Measurements from ENCODE around the gene DIAPH2. TPM values are rescaled to one million over a fixed set of nuclear protein-coding genes. Genes with fewer than 3 reads are reported as not detected.

Gene DIAPH2
- total RNA-seq, 1 donor from 2014 or later: 12.3 TPM

DNA sequence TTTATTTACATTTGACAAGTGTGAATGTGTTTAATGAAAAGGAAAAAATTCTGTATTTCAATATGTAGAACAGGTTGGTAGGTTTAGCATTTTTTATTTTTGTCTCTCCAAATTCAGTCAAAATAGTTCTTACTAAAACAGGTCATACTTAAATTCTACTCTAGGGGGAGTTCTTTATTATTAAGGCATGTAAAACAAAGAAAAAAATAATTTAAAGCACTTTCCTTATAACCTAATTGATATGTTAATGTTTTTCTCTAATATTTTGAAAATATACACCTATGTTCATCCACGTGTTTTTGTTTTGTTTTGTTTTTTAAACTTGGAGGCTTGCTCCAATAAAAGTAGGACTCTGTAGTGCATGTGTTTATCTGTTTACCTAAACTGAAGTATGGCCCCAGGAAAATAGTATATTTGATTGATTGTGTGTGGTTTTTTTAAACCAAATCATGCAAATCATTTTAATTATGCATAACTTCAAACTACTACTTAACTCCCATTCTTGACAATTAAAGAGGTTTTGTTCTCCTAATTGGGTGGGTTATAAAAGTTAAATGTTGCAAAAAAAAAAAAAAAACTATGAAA, 761.7 kb downstream of the DIAPH2 start:
- TF ChIP-seq, protein P1, sequence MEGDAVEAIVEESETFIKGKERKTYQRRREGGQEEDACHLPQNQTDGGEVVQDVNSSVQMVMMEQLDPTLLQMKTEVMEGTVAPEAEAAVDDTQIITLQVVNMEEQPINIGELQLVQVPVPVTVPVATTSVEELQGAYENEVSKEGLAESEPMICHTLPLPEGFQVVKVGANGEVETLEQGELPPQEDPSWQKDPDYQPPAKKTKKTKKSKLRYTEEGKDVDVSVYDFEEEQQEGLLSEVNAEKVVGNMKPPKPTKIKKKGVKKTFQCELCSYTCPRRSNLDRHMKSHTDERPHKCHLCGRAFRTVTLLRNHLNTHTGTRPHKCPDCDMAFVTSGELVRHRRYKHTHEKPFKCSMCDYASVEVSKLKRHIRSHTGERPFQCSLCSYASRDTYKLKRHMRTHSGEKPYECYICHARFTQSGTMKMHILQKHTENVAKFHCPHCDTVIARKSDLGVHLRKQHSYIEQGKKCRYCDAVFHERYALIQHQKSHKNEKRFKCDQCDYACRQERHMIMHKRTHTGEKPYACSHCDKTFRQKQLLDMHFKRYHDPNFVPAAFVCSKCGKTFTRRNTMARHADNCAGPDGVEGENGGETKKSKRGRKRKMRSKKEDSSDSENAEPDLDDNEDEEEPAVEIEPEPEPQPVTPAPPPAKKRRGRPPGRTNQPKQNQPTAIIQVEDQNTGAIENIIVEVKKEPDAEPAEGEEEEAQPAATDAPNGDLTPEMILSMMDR (IDR thresholded peaks at IDR 0.05; ENCODE audit: insufficient read depth, low read length, poor library complexity, severe bottlenecking): peak; percentile 18
- Histone ChIP-seq H3K4me3 (ENCODE audit: low read depth, low read length) (no peak overlapping the region), H3K36me3 (ENCODE audit: control insufficient read depth, insufficient read depth, low read length) (no peaks in the 10 kb centered on the region), H3K27me3 (ENCODE audit: control insufficient read depth, insufficient read depth, low read length) (no peaks in the 10 kb centered on the region)
- DNase-seq (ENCODE audit: low read depth): no peak

DNA sequence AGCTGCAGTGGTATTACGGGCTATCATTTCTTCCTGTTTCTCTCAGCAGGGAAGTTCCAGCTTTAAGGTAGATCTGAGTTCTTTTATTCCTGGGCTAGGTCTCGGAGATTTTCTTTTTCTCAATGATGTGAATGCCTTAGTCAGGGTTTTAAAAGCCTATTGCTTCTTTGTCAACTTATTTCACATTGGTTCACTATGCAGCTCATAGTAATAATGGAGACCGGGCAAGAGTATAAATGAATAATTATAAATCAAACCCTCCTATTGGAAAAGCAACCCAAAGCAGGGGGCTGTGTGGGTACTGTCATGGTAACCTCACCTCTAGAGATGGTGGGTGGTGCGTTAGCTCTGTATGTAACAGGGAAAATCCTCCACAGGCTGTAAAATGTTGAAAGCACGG, 762.7 kb downstream of the DIAPH2 start:
- TF ChIP-seq, protein P1 (IDR thresholded peaks at IDR 0.05; ENCODE audit: insufficient read depth, low read length, poor library complexity, severe bottlenecking): no peak
- H3K36me3 ChIP-seq (ENCODE audit: control insufficient read depth, insufficient read depth, low read length): no peaks in the 10 kb centered on the region
- DNase-seq (ENCODE audit: low read depth): no peak

DNA sequence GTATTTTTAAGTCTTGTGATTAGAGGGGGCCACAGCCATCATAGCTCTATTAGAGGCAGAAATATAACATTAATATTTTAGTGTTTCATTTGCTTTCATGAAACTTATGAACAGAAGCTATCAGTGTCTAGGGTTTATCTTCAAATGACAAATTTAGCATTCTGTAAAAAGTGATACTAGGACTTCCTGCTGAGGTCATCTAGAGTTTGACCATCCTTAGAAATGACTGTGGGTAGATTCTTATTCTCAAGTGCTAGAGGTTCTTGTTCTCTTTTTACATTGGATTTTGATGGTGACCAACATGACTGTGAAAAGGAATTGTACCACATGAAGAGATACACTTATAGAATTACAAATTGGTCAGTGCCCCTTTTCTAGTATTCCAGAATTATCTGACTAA, 767.6 kb downstream of the DIAPH2 start:
- no peak for DNase-seq (ENCODE audit: low read depth)
- TF ChIP-seq, protein P1 (IDR thresholded peaks at IDR 0.05; ENCODE audit: insufficient read depth, low read length, poor library complexity, severe bottlenecking): no peak
- H3K36me3 ChIP-seq (ENCODE audit: control insufficient read depth, insufficient read depth, low read length): no peaks in the 10 kb centered on the region
- H3K27me3 ChIP-seq (ENCODE audit: control insufficient read depth, insufficient read depth, low read length): no peaks in the 10 kb centered on the region
- no peak overlapping the region for H3K4me3 ChIP-seq (ENCODE audit: low read depth, low read length)

More for the DNA sequence above, 762.7 kb downstream of the DIAPH2 start:
- Histone ChIP-seq H3K27me3 (ENCODE audit: control insufficient read depth, insufficient read depth, low read length) (no peaks in the 10 kb centered on the region), H3K4me3 (ENCODE audit: low read depth, low read length) (no peak overlapping the region)

DNA sequence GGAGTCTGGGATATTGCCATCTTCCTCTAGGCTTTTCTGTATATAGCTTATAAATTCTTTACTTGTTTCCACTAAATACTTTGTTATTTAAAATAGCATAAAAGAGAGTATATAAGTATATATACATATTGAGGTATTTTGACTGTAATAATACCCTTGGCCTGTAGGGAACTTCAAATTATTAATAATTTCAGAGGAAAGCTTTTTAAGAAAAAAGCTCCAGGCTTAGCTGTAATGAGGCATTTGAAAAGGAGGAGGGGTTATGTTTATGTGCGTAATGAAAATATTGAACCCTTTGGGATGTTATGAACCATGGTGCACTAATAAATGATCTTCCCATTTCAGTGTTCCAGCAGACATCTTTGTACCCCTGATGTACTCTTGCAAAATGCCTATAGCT, 777.1 kb downstream of the DIAPH2 start:
- Histone ChIP-seq H3K4me3 (ENCODE audit: low read depth, low read length) (no peak overlapping the region), H3K36me3 (ENCODE audit: control insufficient read depth, insufficient read depth, low read length) (no peaks in the 10 kb centered on the region), H3K27me3 (ENCODE audit: control insufficient read depth, insufficient read depth, low read length) (no peaks in the 10 kb centered on the region)
- TF ChIP-seq, protein P1 (IDR thresholded peaks at IDR 0.05; ENCODE audit: insufficient read depth, low read length, poor library complexity, severe bottlenecking): no peak
- no peak for DNase-seq (ENCODE audit: low read depth)

DNA sequence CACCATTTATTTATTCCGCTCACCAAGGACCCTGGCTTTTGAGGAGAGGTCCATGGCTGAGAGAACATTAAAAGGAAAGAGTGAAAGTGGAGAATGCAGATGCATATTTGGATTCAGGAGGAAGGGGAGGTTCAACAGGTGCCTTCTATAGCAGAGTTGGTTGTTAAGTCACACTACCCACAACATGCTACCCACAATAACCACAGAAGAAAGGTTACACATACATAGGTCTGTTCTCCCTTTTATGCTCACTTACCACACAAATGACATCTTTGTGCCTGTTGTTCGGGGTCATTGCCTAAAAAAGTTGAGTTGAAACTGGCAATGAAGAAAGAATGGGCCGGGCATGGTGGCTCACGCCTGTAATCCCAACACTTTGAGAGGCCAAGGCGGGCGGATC, 786.4 kb downstream of the DIAPH2 start:
- Histone ChIP-seq H3K4me3 (ENCODE audit: low read depth, low read length) (no peak overlapping the region), H3K27me3 (ENCODE audit: control insufficient read depth, insufficient read depth, low read length) (no peaks in the 10 kb centered on the region), H3K36me3 (ENCODE audit: control insufficient read depth, insufficient read depth, low read length) (no peaks in the 10 kb centered on the region)
- no peak for DNase-seq (ENCODE audit: low read depth)
- TF ChIP-seq, protein P1 (IDR thresholded peaks at IDR 0.05; ENCODE audit: insufficient read depth, low read length, poor library complexity, severe bottlenecking): no peak

DNA sequence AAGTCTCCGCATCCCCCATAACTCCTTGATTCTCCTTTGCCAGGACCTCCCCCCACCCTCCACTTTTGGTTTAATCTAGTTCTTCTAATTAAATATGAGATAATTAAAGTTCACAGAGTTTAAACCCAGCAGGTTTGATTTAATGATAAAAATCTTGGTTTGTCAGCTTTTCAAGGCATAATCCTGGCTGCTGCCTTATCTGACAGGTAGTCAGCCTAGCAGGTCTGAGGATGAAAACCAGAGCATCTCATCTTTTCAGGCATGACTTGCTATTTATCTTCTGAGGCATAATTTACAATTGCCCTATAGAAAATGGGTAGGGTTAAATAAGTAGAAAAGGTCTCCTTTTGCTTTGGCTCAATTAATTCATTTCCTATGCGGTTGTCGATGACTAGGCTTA, 790.3 kb downstream of the DIAPH2 start:
- no peak for DNase-seq (ENCODE audit: low read depth)
- TF ChIP-seq, protein P1 (IDR thresholded peaks at IDR 0.05; ENCODE audit: insufficient read depth, low read length, poor library complexity, severe bottlenecking): no peak
- no peaks in the 10 kb centered on the region for H3K36me3 ChIP-seq (ENCODE audit: control insufficient read depth, insufficient read depth, low read length)
- H3K27me3 ChIP-seq (ENCODE audit: control insufficient read depth, insufficient read depth, low read length): no peaks in the 10 kb centered on the region
- no peak overlapping the region for H3K4me3 ChIP-seq (ENCODE audit: low read depth, low read length)
